Measurements from ENCODE around the gene PTPN1.

DNA sequence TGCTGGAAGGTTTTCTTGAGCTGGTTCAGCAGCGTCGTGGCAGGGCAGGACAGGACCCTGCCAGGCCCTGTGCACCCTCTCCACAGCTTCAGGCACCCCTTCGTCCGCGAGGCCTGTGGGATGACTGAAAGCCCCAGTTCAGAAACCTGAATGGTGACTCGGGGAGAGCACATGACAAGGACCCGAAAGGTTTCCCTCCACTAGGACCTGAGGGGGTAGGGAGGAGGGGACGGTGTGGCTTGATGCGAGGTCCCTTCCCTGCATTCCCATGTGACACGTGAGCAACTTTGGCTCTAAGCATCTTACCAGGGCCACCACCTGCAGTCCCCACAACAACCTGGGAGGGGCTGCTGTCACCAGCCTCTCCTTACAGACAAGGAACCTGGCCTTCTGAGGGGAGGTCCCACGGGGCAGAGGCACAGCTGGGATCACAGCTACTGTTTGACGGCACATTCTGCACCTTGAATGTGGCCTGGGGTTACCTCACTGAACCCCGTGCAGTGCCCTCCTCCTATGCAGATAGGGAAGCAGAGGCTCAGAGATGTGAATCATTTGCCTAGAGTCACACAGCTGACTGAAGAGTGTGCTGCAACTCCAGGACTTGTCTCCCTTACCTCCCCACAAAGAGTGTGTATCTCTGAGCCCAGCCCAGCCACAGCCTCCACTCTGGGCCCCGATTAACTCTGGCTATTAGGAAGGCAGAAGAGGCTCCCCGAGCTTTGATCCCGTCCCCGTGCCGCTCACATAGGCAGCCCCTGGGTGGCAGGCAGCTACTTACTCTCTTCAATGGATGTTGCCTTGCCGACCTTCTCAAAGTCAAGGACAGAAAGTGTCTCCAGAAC lies 84.6 kb downstream of the PTPN1 start:
- no peak for TF ChIP-seq POLR2A (IDR thresholded peaks at IDR 0.05; ENCODE audit: low read depth, low read length)
- TF ChIP-seq POLR2AphosphoS5 (IDR thresholded peaks at IDR 0.05; ENCODE audit: low read depth, low read length) = peak; percentile 37; the same call in 1 of the 2 replicates
